Activated CD4-positive, alpha-beta T cell treated with anti-CD3 and anti-CD28 coated beads for 1 hour (primary cell): ENCODE results near the gene BTG2.
"Not testable (repeated sequence)": the region's sequence is repeated elsewhere in the genome, so short reads cannot be mapped to it uniquely, and the experiment has no call there.

Experiments
- DNase-seq: peaks from one replicate; pipeline ENCODE4 v3.0.0-alpha.2; 2020

Gene BTG2

GRCh38 chr1:203296460-203297073 is 8.8 kb upstream of the BTG2 start:
- DNase-seq = no peak

GRCh38 chr1:203299169-203299568 is 6.2 kb upstream of the BTG2 start:
- DNase-seq = no peak

- DNase-seq = not testable (repeated sequence)
These were observed 5.4 kb upstream of the BTG2 start for GRCh38 chr1:203299719-203300429.

GRCh38 chr1:203300441-203301330 is 4.6 kb upstream of the BTG2 start:
- no peak for DNase-seq

- no peak for DNase-seq
These were observed 4.0 kb upstream of the BTG2 start for GRCh38 chr1:203301331-203301668.

GRCh38 chr1:203302456-203302855 is 2.9 kb upstream of the BTG2 start:
- no peak for DNase-seq

GRCh38 chr1:203302894-203303293 is 2.4 kb upstream of the BTG2 start:
- DNase-seq = no peak

- DNase-seq = no peak
These were observed 864 bp upstream of the BTG2 start for GRCh38 chr1:203304391-203304918.

GRCh38 chr1:203305809-203306088 is 430 bp downstream of the BTG2 start:
- DNase-seq = no peak

- peak; percentile 41 for DNase-seq
These were observed 1.0 kb downstream of the BTG2 start for GRCh38 chr1:203306089-203306964.

GRCh38 chr1:203306965-203307541 is 1.7 kb downstream of the BTG2 start:
- peak; percentile 52 for DNase-seq

GRCh38 chr1:203307641-203308126 is 2.4 kb downstream of the BTG2 start:
- peak; percentile 33 for DNase-seq

GRCh38 chr1:203308328-203308922 is 3.1 kb downstream of the BTG2 start:
- peak; percentile 37 for DNase-seq

- peak; percentile 39 for DNase-seq
These were observed 3.6 kb downstream of the BTG2 start for GRCh38 chr1:203308923-203309331.

GRCh38 chr1:203311368-203312301 is 6.3 kb downstream of the BTG2 start:
- DNase-seq = peak; percentile 34

- not testable (repeated sequence) for DNase-seq
These were observed 8.9 kb downstream of the BTG2 start for GRCh38 chr1:203314025-203314759.

GRCh38 chr1:203316626-203317093 is 11.3 kb downstream of the BTG2 start:
- DNase-seq = no peak

GRCh38 chr1:203317429-203318228 is 12.3 kb downstream of the BTG2 start:
- DNase-seq = no peak

- DNase-seq = no peak
These were observed 12.9 kb downstream of the BTG2 start for GRCh38 chr1:203318229-203318517.
